RWPE1 (cell line): ENCODE measurements around the gene DENND1A.

Experiments used
- CTCF ChIA-PET: fragments of 350-600 bp; sonication (Branson Sonifier 250); formaldehyde crosslinking; extraction: SDS; loops from one replicate; lab custom pipeline; 2021; lab: Yijun Ruan, JAX
- POLR2A ChIA-PET: fragments of 400-600 bp; formaldehyde crosslinking; extraction: SDS; loops from one replicate; lab custom pipeline; 2020; ENCODE audit warnings: antibody characterized with exemption; ENCODE audit not compliant: low non-redundant PET; lab: Yijun Ruan, JAX
- DNase-seq: peaks from one replicate; pipeline ENCODE4 v3.0.0; 2012; ENCODE audit warnings: low spot score
- H3K27ac ChIP-seq: fragments of 450-650 bp; 2 replicates; pipeline ENCODE4 v1.5.1; 2017
- CTCF ChIP-seq: fragments of 450-650 bp; conservative IDR thresholded peaks from 2 replicates; pipeline ENCODE4 v1.5.1; 2017; ENCODE audit warnings: low read depth, mild to moderate bottlenecking

Gene DENND1A

DNA sequence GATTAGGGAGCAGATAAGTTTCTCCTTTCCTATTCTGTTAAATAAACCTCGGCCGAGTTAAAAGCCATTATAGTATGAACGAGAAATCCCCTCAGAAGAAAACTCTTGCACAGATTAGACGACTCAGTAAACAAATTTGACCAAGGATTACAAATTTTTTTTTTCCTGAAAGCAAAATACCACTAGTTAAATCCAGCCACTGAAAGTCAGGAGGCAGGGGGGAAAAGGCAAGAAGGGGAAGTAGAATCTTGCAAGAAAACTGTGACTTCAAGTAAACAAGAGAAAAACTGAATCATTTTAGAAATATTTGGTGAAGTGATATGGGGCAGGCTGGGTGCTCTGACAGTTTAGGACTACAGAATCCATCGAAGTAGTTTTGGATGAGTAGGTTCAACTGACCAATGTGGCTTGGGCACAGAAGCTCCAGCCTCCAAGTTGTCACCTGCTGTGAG is 251.0 kb downstream of the DENND1A start:
- DNase-seq: no peak
- TF ChIP-seq CTCF: no peak
- ChIA-PET CTCF (no interaction called here), POLR2A (no interaction called here)
- H3K27ac ChIP-seq: no peak overlapping the region

GRCh38 chr9:123678038-123678877 is 251.7 kb downstream of the DENND1A start:
- POLR2A ChIA-PET: no interaction called here
- no peak for DNase-seq
- H3K27ac ChIP-seq: no peak overlapping the region
- CTCF ChIA-PET: no interaction called here
- no peak for TF ChIP-seq CTCF

DNA sequence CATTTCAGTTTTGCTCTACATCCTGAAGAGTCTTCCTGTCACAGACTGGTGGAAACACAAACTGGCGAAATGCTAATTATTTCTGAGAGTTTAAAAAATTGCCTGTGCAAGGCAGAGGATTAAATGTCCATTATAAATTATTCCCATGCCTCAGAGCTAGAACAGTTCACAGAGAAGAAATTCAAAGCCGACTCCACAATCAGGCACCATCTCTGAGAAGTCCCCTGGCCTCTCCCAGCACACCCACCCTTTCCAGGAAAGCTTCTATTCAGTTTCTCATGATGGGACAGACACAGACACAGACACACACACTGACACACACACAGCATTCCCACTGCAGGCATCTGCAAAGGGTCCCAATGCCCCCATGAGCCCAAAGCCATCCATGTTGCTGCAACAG is 253.1 kb downstream of the DENND1A start:
- CTCF ChIA-PET: no interaction called here
- POLR2A ChIA-PET: no interaction called here
- no peak overlapping the region for H3K27ac ChIP-seq
- TF ChIP-seq CTCF: no peak
- no peak for DNase-seq

DNA sequence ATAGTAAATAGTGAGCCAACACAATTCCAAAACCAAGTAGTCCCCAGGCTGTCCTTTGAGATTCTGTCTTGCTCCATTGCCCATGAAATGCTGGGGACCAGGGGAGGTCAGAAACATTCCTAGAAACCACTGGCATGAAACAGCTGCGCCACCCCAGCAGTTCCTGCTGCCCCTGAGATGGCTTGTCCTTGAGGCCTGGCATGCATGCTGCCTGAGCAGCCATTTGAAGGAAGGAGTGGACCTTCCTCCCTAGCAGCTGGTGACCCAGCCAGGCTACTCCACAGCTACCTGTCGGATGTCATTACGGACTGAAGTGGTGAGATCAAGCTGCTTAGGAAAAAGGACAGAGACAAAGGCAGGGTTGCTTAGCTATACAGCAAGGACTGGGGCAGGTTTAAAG is 260.6 kb downstream of the DENND1A start:
- H3K27ac ChIP-seq: no peak overlapping the region
- ChIA-PET CTCF (no interaction called here), POLR2A (no interaction called here)
- no peak for DNase-seq
- TF ChIP-seq CTCF: no peak

DNA sequence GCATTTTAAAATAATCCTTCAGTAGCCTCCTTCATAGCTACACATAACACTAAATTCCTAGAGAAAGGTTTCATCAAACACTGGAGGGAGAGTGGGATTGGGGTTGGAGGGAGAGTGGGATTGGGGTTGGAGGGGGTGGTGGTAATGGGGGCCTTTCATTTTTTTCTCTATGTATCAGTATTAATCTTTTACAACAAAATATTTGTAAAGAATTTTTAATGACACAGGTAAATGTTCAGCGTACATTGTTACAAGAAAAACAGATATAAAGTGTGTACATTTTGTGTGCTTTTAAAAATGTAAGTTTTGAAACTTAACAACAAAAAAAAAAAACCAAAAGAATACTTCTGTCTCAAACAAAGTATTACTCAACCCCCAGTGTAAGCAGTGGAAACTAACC is 266.4 kb downstream of the DENND1A start:
- ChIA-PET POLR2A (no interaction called here), CTCF (interaction anchor here (0.7 kb wide), 1 partner anchor 119 kb away, joined by 4 read pairs; no protein-coding TSS in a partner anchor)
- no peak overlapping the region for H3K27ac ChIP-seq
- no peak for DNase-seq
- TF ChIP-seq CTCF: no peak

DNA sequence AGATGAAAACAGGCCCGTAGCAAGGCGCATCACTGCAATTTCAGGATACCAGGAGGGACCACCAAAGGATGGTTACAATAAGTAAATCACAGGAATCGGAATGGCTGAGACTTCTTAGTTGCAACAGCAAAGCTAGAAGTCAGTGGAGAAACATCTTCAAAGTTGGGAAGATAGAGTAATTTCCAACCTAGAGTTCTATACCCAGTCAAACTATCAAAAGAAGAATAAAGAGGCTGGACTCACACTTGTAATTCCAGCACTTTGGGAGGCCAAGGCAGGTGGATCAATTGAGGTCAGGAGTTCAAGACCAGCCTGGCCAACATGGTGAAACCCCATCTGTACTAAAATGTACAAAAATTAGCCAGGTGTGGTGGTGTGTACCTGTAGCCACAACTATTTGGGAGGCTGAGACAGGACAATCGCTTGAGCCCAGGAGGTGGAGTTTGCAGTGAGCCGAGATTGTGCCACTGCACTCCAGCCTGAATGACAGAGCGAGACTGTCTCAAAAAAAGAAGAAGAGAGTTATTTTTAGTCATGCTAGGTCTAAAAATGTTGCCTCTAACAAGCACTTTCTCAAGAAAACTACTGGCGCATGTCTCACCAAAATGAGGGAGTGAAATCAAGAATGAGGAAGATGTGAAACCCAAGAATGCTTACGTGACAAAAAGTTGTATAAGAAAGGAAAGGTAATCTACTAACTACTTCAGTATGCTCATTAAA is 267.7 kb downstream of the DENND1A start:
- no peak overlapping the region for H3K27ac ChIP-seq
- no peak for DNase-seq
- POLR2A ChIA-PET: no interaction called here
- CTCF ChIA-PET: no interaction called here
- no peak for TF ChIP-seq CTCF
